Measurements from ENCODE around the gene JPH3.

JPH3 gene

GRCh38 chr16:87634411-87634810 is 32.1 kb downstream of the JPH3 start:
- Histone ChIP-seq H3K27me3 (no peaks in the 10 kb centered on the region), H3K9ac (no peak overlapping the region)

GRCh38 chr16:87635541-87636049 is 33.3 kb downstream of the JPH3 start:
- Histone ChIP-seq H3K4me1 (peaks cover 24% of the 10 kb centered on the region), H3K9me3 (peaks cover 8% of the 10 kb centered on the region), H3K9ac (peak overlapping the region; percentile 64; the same call in 1 of the 2 replicates), H3K4me2 (peak overlapping the region; percentile 99), H4K20me1 (no peaks in the 10 kb centered on the region), H3K27me3 (no peaks in the 10 kb centered on the region), H3K4me3 (peak overlapping the region; percentile 62), H3K27ac (peak overlapping the region; percentile 68), H3K36me3 (no peaks in the 10 kb centered on the region)
- no peak for TF ChIP-seq Cebpa-rat (IDR thresholded peaks at IDR 0.05)

More at GRCh38 chr16:87634411-87634810, 32.1 kb downstream of the JPH3 start:
- H3K27ac ChIP-seq: no peak overlapping the region
- H3K9me3 ChIP-seq: peaks cover 8% of the 10 kb centered on the region
- TF ChIP-seq Cebpa-rat (IDR thresholded peaks at IDR 0.05): no peak
- H3K4me1 ChIP-seq: peaks cover 31% of the 10 kb centered on the region
- no peak overlapping the region for H3K4me3 ChIP-seq
- H4K20me1 ChIP-seq: no peaks in the 10 kb centered on the region
- H3K36me3 ChIP-seq: no peaks in the 10 kb centered on the region
- H3K4me2 ChIP-seq: no peak overlapping the region

DNA sequence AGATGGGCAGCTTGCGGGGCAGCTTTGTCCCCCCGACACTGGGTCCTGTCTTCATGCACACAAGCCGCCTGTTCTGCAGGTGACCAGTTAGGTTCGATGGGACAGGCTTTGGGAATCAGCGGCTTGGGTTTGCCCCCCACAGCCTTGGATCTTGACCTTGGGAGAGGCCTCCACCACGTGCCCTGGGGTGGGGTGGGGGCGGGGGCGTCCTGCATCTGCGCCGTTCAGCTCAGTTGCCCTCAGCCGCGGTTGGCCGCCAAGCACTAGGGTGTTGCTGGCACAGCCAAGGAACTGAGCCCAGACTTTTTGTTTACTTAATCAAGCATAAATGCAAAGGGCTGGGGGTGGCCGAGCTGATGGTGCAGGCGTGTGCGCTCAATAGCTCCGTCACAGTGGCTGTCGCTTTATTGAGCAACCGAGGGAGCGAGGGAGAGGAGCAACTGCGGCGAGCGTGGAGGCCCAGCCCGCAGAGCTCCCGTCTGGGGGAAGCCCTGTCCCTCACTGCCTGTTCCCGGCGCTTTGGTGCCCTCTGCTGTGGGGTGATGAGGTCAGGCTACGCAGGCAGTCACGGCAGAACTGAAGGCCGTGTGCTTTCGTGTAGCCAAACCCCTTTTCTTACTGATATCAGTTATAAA is 33.9 kb downstream of the JPH3 start:
- Histone ChIP-seq H3K9ac (peak overlapping the region; percentile 64; the same call in 1 of the 2 replicates), H3K4me3 (peak overlapping the region; percentile 62), H3K27ac (peak overlapping the region; percentile 68)

GRCh38 chr16:87636741-87637140 is 34.4 kb downstream of the JPH3 start:
- H3K4me2 ChIP-seq: peak overlapping the region; percentile 99
- TF ChIP-seq Cebpa-rat (IDR thresholded peaks at IDR 0.05): no peak

More for the DNA sequence above, 33.9 kb downstream of the JPH3 start:
- H4K20me1 ChIP-seq: no peaks in the 10 kb centered on the region
- peak overlapping the region; percentile 99 for H3K4me2 ChIP-seq
- H3K36me3 ChIP-seq: no peaks in the 10 kb centered on the region
- peak; percentile 84 for TF ChIP-seq Cebpa-rat (IDR thresholded peaks at IDR 0.05)
- peaks cover 3% of the 10 kb centered on the region for H3K9me3 ChIP-seq
- peaks cover 24% of the 10 kb centered on the region for H3K4me1 ChIP-seq
- no peaks in the 10 kb centered on the region for H3K27me3 ChIP-seq

GRCh38 chr16:87637357-87637756 is 35.0 kb downstream of the JPH3 start:
- no peak overlapping the region for H3K4me3 ChIP-seq
- peaks cover 24% of the 10 kb centered on the region for H3K4me1 ChIP-seq
- TF ChIP-seq Cebpa-rat (IDR thresholded peaks at IDR 0.05): no peak
- no peaks in the 10 kb centered on the region for H3K27me3 ChIP-seq
- no peak overlapping the region for H3K27ac ChIP-seq
- no peaks in the 10 kb centered on the region for H3K9me3 ChIP-seq
- no peak overlapping the region for H3K9ac ChIP-seq
- no peaks in the 10 kb centered on the region for H4K20me1 ChIP-seq
- H3K36me3 ChIP-seq: no peaks in the 10 kb centered on the region
- peak overlapping the region; percentile 99 for H3K4me2 ChIP-seq

More at GRCh38 chr16:87636741-87637140, 34.4 kb downstream of the JPH3 start:
- no peaks in the 10 kb centered on the region for H3K27me3 ChIP-seq
- no peak overlapping the region for H3K9ac ChIP-seq
- H3K4me1 ChIP-seq: peaks cover 24% of the 10 kb centered on the region
- H3K9me3 ChIP-seq: no peaks in the 10 kb centered on the region
- H3K4me3 ChIP-seq: peak overlapping the region; percentile 62; the same call in 1 of the 2 replicates
- no peaks in the 10 kb centered on the region for H4K20me1 ChIP-seq
- 0 out of 2 replicates have a peak overlapping the region, but pooled peaks have one; percentile 14 for H3K27ac ChIP-seq
- no peaks in the 10 kb centered on the region for H3K36me3 ChIP-seq

- Histone ChIP-seq H3K27me3 (no peaks in the 10 kb centered on the region), H3K4me3 (no peak overlapping the region)
These were observed 36.4 kb downstream of the JPH3 start for GRCh38 chr16:87638736-87639135.

DNA sequence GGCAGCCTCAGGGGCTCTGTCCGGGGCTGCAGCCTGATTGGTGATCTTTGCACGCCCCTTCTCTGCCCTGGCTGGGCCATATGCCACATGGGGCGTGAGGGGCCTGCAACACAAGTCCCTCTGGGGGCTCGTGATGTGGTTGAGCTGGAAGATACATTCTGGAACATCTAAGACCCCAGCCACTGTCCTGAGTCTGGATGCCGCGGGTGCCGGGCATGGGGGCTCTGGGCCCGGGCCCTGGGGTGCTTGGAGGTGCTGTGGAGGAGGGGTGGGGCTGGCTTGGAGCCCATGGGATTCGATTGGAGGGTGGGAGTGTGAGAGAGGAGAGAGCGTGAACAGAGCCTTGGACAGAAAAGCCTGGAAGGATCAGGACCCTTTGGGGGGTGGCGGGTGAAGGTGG is 39.4 kb downstream of the JPH3 start:
- H4K20me1 ChIP-seq: no peaks in the 10 kb centered on the region
- H3K9me3 ChIP-seq: no peaks in the 10 kb centered on the region
- H3K9ac ChIP-seq: no peak overlapping the region
- H3K4me2 ChIP-seq: no peak overlapping the region
- no peaks in the 10 kb centered on the region for H3K36me3 ChIP-seq
- no peak overlapping the region for H3K27ac ChIP-seq
- H3K4me3 ChIP-seq: no peak overlapping the region
- peaks cover 6% of the 10 kb centered on the region for H3K4me1 ChIP-seq
- TF ChIP-seq Cebpa-rat (IDR thresholded peaks at IDR 0.05): no peak
- H3K27me3 ChIP-seq: 0 out of 2 replicates have a peak, but pooled peaks cover 5% of the 10 kb centered on the region

More at GRCh38 chr16:87638736-87639135, 36.4 kb downstream of the JPH3 start:
- no peak overlapping the region for H3K9ac ChIP-seq
- peaks cover 24% of the 10 kb centered on the region for H3K4me1 ChIP-seq
- no peaks in the 10 kb centered on the region for H3K36me3 ChIP-seq
- no peak overlapping the region for H3K27ac ChIP-seq
- no peak for TF ChIP-seq Cebpa-rat (IDR thresholded peaks at IDR 0.05)
- no peaks in the 10 kb centered on the region for H3K9me3 ChIP-seq
- H4K20me1 ChIP-seq: no peaks in the 10 kb centered on the region
- H3K4me2 ChIP-seq: no peak overlapping the region

DNA sequence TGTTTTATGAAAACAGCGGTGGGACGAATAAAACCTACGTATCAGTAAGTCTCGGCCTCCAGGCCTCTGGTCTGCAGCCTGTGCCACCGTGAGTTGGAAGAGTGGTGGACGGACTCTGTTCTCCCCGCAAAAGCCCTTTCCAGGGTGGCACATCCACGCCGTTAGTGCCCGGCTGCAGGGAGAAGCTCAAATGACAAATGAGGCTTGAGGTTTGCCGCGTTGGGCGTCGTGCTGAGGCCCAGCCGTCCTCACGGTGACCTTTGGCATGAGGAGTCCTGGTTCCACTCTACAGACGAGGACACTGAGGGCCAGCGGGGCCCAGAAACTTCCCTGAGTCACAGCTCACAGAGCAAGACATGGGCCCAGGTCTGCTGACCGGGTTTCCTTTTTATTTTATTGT is 40.2 kb downstream of the JPH3 start:
- Histone ChIP-seq H3K4me2 (no peak overlapping the region), H3K36me3 (no peaks in the 10 kb centered on the region), H3K4me1 (no peaks in the 10 kb centered on the region), H3K27ac (no peak overlapping the region), H3K27me3 (peaks cover 9% of the 10 kb centered on the region), H3K4me3 (no peak overlapping the region), H4K20me1 (no peaks in the 10 kb centered on the region), H3K9me3 (no peaks in the 10 kb centered on the region), H3K9ac (no peak overlapping the region)
- TF ChIP-seq Cebpa-rat (IDR thresholded peaks at IDR 0.05): no peak

- no peak overlapping the region for H3K9ac ChIP-seq
- H3K27me3 ChIP-seq: peaks cover 26% of the 10 kb centered on the region
- no peak overlapping the region for H3K4me3 ChIP-seq
- TF ChIP-seq Cebpa-rat (IDR thresholded peaks at IDR 0.05): no peak
- no peak overlapping the region for H3K4me2 ChIP-seq
- no peaks in the 10 kb centered on the region for H3K36me3 ChIP-seq
- H3K9me3 ChIP-seq: no peaks in the 10 kb centered on the region
- H3K4me1 ChIP-seq: peaks cover 10% of the 10 kb centered on the region; the same call in 1 of the 2 replicates
- no peak overlapping the region for H3K27ac ChIP-seq
- no peaks in the 10 kb centered on the region; the same call in 1 of the 2 replicates for H4K20me1 ChIP-seq
These were observed 41.9 kb downstream of the JPH3 start for GRCh38 chr16:87644186-87644585.

DNA sequence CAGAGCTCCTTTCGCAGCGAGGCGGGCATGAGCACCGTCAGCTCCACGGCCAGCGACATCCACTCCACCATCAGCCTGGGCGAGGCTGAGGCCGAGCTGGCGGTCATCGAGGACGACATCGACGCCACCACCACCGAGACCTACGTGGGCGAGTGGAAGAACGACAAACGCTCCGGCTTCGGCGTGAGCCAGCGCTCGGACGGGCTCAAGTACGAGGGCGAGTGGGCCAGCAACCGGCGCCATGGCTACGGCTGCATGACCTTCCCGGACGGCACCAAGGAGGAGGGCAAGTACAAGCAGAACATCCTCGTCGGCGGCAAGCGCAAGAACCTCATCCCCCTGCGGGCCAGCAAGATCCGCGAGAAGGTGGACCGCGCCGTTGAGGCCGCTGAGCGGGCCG is 42.3 kb downstream of the JPH3 start:
- Histone ChIP-seq H3K36me3 (no peaks in the 10 kb centered on the region), H3K9ac (no peak overlapping the region), H3K4me1 (peaks cover 13% of the 10 kb centered on the region; the same call in 1 of the 2 replicates), H3K4me2 (no peak overlapping the region), H3K4me3 (no peak overlapping the region), H3K27me3 (peaks cover 30% of the 10 kb centered on the region), H3K9me3 (no peaks in the 10 kb centered on the region), H4K20me1 (no peaks in the 10 kb centered on the region; the same call in 1 of the 2 replicates), H3K27ac (no peak overlapping the region)
- TF ChIP-seq Cebpa-rat (IDR thresholded peaks at IDR 0.05): no peak
